ELF-1 (cell line): ENCODE measurements around the gene PDE12.

Source experiments
- DNase-seq: peaks from one replicate; pipeline ENCODE4 v3.0.0-alpha.2; 2016; ENCODE audit warnings: low read depth, low spot score

PDE12 gene

GRCh38 chr3:57555738-57556458, at the start of gene PDE12:
PDE12 (plus strand) TSS chr3:57556274; CDS start chr3:57556380, 106 bp downstream.
- DNase-seq: peak; percentile 93

- no peak for DNase-seq
Observed at GRCh38 chr3:57512166-57512565, 43.9 kb upstream of the PDE12 start.

DNA sequence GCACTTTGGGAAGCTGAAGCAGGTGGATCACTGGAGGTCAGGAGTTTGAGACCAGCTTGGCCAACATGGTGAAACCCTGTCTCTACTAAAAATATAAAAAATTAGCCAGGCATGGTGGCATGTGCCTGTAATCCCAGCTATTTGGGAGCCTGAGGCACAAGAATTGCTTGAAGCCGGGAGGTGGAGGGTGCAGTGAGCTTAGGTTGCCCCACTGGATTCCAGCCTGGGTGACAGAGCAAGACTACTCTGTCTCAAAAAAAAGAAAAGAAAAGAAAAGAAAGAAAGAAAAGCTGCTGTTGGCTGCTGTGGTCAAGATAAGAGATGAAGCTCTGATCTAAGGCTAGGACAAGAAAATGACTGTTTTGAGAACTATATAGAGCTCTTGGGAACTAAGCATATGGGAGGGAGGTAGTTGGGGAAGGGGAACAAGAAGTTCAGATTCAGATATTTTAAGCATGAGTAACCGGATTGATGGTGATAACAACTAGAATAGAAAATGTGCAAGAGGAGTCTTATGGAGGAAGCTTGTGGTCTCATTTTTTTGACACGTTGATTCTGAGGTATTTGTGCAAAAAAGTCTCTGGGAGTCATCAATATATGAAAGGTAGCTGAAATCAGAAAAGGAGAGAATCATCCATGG, 37.7 kb upstream of the PDE12 start:
- peak; percentile 33 for DNase-seq

DNA sequence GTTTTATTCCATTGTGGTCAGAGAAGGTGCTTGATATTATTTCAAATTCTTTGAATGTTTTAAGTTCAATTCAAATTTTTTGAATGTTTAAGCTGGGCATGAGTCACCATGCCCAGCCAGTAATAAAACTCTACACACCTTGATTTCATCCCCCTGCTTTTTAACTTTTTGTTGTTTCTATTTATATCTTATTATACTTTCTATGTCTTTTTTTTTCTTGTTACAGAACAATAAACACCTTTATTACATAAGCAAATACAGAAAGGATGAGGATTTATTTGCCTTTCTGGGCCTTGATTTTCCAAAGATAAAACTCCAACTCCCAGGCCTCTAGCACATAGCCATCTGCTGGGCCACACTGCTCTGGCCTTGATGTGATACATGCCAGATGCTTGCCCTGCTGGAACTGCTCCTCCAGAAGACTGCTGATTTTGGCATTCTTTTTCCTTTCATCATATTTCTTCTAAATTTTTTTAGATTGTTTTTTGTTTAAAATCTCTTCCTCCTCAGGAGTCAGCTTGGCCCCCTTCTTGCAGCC, 25.9 kb upstream of the PDE12 start:
- DNase-seq: no peak

GRCh38 chr3:57538465-57538864, 17.6 kb upstream of the PDE12 start:
- peak; percentile 31 for DNase-seq

GRCh38 chr3:57544181-57545125, 11.6 kb upstream of the PDE12 start, which contains the start of gene DNAH12:
DNAH12 (minus strand) TSS chr3:57544344; CDS start chr3:57542870, 1,474 bp downstream.
- peak; percentile 95 for DNase-seq

- DNase-seq: no peak
Observed at GRCh38 chr3:57545636-57546268, 10.3 kb upstream of the PDE12 start.

- no peak for DNase-seq
Observed at GRCh38 chr3:57546616-57547015, 9.5 kb upstream of the PDE12 start.

- no peak for DNase-seq
Observed at GRCh38 chr3:57555306-57555705, 768 bp upstream of the PDE12 start.

DNA sequence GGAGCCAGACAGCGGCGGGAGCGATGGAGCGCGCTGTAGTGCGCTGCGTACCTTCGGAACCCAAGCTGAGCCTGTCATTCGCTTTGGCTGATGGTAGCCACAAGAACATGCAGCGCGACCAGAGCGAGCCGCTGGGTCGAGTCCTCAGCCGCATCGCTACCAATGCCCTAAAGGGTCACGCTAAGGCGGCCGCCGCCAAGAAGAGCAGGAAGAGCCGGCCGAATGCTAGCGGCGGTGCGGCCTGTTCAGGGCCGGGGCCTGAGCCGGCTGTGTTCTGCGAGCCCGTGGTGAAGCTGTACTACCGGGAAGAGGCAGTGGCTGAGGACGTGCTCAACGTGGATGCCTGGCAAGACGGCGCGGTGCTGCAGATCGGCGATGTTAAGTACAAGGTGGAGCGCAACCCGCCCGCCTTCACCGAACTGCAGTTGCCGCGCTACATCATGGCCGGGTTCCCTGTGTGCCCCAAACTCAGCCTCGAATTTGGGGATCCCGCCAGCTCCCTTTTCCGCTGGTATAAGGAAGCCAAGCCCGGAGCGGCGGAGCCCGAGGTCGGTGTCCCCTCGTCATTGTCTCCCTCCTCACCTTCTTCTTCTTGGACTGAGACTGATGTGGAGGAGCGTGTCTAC, 498 bp downstream of the PDE12 start:
- DNase-seq: no peak

- DNase-seq: peak; percentile 37
Observed at GRCh38 chr3:57557085-57557537, 1.0 kb downstream of the PDE12 start.

- DNase-seq: no peak
Observed at GRCh38 chr3:57559526-57559925, 3.5 kb downstream of the PDE12 start.

DNA sequence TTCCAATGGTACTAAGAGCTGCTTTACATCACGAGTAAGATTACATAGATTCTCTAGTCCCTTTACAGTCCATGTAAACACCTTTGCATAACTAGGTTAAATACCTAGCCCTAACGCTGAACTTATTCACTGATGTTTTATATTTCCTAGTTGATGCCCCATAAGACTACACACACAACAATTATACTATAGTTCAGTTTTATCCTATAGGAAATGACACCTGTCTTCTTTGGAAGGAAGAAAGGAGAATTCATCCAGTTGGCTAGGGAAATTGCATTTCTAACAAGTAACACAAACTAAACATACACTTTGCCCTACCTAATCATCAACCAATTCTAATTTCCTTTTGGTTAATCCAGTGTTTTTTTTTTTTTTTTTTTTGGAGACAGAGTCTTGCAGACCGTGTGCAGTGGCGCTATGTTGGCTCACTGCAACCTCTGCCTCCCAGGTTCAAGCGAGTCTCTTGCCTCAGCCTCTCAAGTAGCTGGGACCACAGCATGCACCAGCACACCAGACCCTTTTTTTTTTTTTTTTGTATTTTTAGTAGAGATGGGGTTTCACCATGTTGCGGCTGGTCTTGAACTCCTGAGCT, 13.9 kb downstream of the PDE12 start:
- DNase-seq: no peak

DNA sequence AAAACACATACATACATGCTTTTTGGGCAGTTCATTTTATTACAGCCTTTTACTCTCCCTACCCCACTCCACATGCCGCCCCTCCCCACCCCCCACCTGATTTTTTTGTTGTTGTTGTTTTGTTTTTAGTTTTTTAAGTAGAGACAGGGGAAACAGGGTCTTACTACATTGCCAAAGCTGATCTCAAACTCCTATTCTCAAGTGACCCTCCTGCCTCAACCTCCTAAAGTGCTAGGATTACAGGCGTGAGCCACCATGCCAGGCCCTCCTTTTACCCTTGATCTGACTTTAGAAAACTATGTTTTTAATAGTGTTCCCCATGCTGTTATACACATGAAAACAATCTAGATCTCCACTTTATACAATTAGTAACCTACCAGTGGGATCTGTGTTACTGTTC, 14.8 kb downstream of the PDE12 start:
- no peak for DNase-seq

DNA sequence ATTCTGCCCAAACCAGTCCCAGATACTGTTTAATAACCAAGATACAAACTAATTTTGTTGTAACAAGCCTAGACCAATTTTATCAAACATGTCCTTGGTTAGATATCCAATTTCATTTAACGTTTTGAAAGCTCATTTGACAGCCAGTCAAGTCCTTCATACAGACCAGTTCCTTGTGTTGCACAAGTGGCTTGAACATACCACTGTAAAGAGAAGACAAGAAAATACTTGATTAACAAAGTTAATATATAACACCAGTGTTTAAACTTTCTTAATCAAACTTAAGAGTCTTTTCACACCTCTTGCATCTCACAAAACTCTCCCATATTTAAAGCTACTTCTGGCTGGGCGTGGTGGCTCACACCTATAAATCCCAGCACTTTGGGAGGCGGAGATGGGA, 16.0 kb downstream of the PDE12 start:
- no peak for DNase-seq

GRCh38 chr3:57575966-57576626, 20.0 kb downstream of the PDE12 start:
- DNase-seq: no peak

DNA sequence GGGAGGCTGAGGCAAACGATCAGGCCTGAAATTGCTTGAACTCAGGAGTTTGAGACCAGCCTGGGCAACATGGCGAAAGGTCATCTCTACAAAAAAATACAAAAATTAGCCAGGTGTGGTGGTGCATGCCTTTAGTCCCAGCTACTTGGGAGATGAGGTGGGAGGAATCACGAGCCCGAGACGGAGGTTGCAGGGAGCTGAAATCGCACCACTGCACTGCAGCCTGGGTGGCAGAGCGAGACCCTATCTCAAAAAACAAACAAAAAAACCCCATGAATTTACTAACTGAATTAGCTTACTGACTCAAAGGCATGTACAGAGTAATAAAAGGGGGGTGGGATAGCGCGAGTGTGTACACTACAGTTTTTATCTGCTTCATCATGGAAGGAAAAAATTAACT, 21.7 kb downstream of the PDE12 start:
- no peak for DNase-seq

- peak; percentile 46 for DNase-seq
Observed at GRCh38 chr3:57582474-57583168, 26.5 kb downstream of the PDE12 start.

DNA sequence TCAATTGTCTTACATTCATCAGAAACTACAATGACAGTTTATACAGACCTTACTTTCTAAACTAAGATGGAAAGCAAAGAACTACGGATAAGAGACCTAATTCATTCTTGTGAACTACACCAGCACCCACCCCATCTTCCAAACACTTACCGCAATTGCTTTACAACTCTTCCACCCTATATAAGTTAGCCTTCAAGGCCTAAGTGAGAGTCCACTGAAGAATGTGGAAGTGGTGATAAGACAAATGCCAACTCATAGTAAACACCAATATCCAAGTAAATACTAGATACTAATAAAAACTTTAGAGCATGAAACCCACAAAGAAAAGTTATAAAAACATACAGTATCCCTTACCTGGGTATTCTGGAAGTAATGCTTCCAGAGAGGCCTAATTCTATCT, 27.5 kb downstream of the PDE12 start:
- no peak for DNase-seq
